ENCODE results near the gene TRAPPC2L. TPM values are rescaled to one million over a fixed set of nuclear protein-coding genes. Genes with fewer than 3 reads are reported as not detected.

Gene TRAPPC2L
- total and polyA plus RNA-seq, 2 experiments from 2014 or later: 58.7 to 215 TPM

DNA sequence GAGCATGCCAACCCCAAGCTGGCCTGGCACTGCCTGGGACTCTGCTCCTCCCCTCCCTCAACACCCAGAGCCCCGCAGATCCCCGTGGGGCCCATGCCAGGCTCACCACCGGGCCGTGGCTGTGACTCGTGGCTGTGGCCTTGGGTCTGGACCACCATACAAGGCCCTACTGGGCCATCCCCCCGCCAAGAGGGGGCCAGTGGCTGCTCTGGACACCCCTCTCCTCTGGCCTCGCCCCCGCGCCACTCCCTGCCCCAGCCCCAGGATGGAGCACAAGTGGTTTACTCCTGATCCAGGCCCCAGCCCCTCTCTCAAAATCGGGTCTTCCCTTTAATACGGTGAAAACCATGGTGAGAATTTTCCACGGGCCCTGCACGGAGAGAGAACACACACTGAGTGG is 6.5 kb downstream of the TRAPPC2L start:
- H4K20me1 ChIP-seq (ENCODE audit: insufficient read depth, poor library complexity, severe bottlenecking): no peaks in the 10 kb centered on the region
- H3K4me2 ChIP-seq: no peak overlapping the region
- peaks cover 7% of the 10 kb centered on the region for H3K79me2 ChIP-seq
- H3K9me3 ChIP-seq (ENCODE audit: low read depth): no peaks in the 10 kb centered on the region
- no peak overlapping the region for H3K4me3 ChIP-seq
- no peak overlapping the region for H2AFZ ChIP-seq
- peaks cover 1% of the 10 kb centered on the region for H3K4me1 ChIP-seq (ENCODE audit: insufficient read depth)
- no peaks in the 10 kb centered on the region for H3K36me3 ChIP-seq (replicated peaks; ENCODE audit: insufficient read depth, low read depth)
- WGBS (ENCODE audit: low lambda C conversion rate, missing lambda C conversion rate): 96% methylated on average over 10 of the region's 13 CpGs
- DNase-seq (ENCODE audit: low spot score): no peak
- no peak overlapping the region for H3K27ac ChIP-seq
- no peaks in the 10 kb centered on the region for H3K27me3 ChIP-seq
- no peaks in the 10 kb centered on the region for H3K9me2 ChIP-seq (replicated peaks; ENCODE audit: insufficient read depth)
- TF ChIP-seq EZH2 (IDR thresholded peaks at IDR 0.05; ENCODE audit: borderline replicate concordance) (no peak), EZH2phosphoT487 (IDR thresholded peaks at IDR 0.05; ENCODE audit: low read depth, severe bottlenecking, unreplicated experiment) (no peak)
- TF ChIP-seq, protein P1, sequence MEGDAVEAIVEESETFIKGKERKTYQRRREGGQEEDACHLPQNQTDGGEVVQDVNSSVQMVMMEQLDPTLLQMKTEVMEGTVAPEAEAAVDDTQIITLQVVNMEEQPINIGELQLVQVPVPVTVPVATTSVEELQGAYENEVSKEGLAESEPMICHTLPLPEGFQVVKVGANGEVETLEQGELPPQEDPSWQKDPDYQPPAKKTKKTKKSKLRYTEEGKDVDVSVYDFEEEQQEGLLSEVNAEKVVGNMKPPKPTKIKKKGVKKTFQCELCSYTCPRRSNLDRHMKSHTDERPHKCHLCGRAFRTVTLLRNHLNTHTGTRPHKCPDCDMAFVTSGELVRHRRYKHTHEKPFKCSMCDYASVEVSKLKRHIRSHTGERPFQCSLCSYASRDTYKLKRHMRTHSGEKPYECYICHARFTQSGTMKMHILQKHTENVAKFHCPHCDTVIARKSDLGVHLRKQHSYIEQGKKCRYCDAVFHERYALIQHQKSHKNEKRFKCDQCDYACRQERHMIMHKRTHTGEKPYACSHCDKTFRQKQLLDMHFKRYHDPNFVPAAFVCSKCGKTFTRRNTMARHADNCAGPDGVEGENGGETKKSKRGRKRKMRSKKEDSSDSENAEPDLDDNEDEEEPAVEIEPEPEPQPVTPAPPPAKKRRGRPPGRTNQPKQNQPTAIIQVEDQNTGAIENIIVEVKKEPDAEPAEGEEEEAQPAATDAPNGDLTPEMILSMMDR (IDR thresholded peaks at IDR 0.05; ENCODE audit: poor library complexity): no peak

DNA sequence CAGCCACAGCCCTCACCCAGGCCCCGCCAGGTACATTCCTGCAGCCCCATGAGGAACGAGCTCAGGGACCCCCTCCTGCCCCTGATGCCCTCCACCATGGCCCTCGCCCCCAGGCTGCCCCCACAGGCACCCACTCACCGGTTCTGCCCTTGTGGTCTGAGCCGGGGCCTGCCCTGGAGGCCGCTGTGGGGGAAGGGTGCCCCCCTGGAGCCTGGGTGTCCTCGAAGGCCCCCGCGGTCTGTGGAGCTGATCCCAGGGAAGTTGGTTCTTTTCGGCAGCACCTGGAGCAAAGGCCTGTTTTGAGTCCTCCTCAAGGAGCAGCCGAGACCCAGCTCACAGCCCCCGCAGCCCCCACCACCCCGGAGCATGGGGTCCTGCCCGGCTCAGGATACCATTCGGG is 7.2 kb downstream of the TRAPPC2L start:
- Histone ChIP-seq H3K36me3 (replicated peaks; ENCODE audit: insufficient read depth, low read depth) (no peaks in the 10 kb centered on the region), H3K4me3 (no peak overlapping the region), H3K27me3 (no peaks in the 10 kb centered on the region), H3K79me2 (peaks cover under 1% of the 10 kb centered on the region), H4K20me1 (ENCODE audit: insufficient read depth, poor library complexity, severe bottlenecking) (no peaks in the 10 kb centered on the region), H3K9me2 (replicated peaks; ENCODE audit: insufficient read depth) (no peaks in the 10 kb centered on the region), H3K4me2 (no peak overlapping the region), H3K9me3 (ENCODE audit: low read depth) (no peaks in the 10 kb centered on the region), H2AFZ (no peak overlapping the region), H3K27ac (no peak overlapping the region), H3K4me1 (ENCODE audit: insufficient read depth) (no peaks in the 10 kb centered on the region)
- WGBS (ENCODE audit: low lambda C conversion rate, missing lambda C conversion rate): 91% methylated on average over 13 of the region's 15 CpGs
- TF ChIP-seq EZH2 (IDR thresholded peaks at IDR 0.05; ENCODE audit: borderline replicate concordance) (no peak), EZH2phosphoT487 (IDR thresholded peaks at IDR 0.05; ENCODE audit: low read depth, severe bottlenecking, unreplicated experiment) (no peak)
- no peak for DNase-seq (ENCODE audit: low spot score)

DNA sequence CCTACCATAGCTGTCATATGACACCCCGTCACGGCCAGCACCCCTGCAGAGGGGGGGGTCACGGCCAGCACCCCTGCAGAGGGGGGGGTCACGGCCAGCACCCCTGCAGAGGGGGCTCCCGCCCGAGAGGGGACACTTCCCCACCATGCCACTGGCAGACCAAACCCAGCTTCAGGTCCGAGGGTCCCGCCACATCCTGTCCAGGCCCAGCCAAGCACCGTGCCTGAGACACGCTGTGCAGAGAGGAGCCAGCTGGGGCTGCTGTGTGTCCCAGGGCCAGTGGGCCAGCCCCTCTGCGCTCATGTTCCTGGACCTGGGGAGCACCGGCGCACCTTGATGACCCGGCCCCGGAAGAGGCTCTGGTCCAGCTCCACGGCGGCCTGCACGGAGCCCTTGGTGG is 7.6 kb downstream of the TRAPPC2L start:
- H3K27ac ChIP-seq: no peak overlapping the region
- H3K4me3 ChIP-seq: no peak overlapping the region
- WGBS (ENCODE audit: low lambda C conversion rate, missing lambda C conversion rate): 94% methylated on average over 17 of the region's 18 CpGs
- DNase-seq (ENCODE audit: low spot score): no peak
- no peaks in the 10 kb centered on the region for H3K4me1 ChIP-seq (ENCODE audit: insufficient read depth)
- no peaks in the 10 kb centered on the region for H3K9me3 ChIP-seq (ENCODE audit: low read depth)
- no peak overlapping the region for H3K4me2 ChIP-seq
- no peaks in the 10 kb centered on the region for H3K36me3 ChIP-seq (replicated peaks; ENCODE audit: insufficient read depth, low read depth)
- no peak overlapping the region for H2AFZ ChIP-seq
- no peaks in the 10 kb centered on the region for H4K20me1 ChIP-seq (ENCODE audit: insufficient read depth, poor library complexity, severe bottlenecking)
- H3K79me2 ChIP-seq: no peaks in the 10 kb centered on the region
- TF ChIP-seq EZH2 (IDR thresholded peaks at IDR 0.05; ENCODE audit: borderline replicate concordance): no peak
- TF ChIP-seq, protein P1 (IDR thresholded peaks at IDR 0.05; ENCODE audit: poor library complexity): no peak
- no peak for TF ChIP-seq EZH2phosphoT487 (IDR thresholded peaks at IDR 0.05; ENCODE audit: low read depth, severe bottlenecking, unreplicated experiment)
- H3K27me3 ChIP-seq: no peaks in the 10 kb centered on the region
- no peaks in the 10 kb centered on the region for H3K9me2 ChIP-seq (replicated peaks; ENCODE audit: insufficient read depth)

DNA sequence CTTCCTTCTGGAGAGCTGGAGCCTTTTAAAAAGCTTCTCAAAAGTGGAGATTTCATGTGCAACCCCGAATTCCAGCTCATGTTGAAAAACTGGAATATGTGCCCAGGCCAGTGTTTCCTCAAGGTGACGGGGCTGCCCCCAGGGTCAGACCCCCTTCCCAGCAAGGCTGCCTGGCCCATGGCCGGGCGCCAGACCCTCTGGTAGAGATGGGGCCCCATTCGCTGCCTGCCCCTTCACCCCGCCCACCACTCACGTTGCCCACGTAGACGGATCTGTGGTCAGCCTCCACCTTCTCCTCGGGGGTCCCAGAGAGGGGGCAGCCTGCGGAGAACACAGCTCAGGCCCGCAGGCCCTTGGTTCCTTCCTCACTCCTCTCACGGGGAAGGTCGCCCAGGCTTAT is 8.4 kb downstream of the TRAPPC2L start:
- Histone ChIP-seq H4K20me1 (ENCODE audit: insufficient read depth, poor library complexity, severe bottlenecking) (no peaks in the 10 kb centered on the region), H3K27me3 (no peaks in the 10 kb centered on the region), H3K9me3 (ENCODE audit: low read depth) (no peaks in the 10 kb centered on the region), H3K4me1 (ENCODE audit: insufficient read depth) (no peaks in the 10 kb centered on the region), H3K79me2 (no peaks in the 10 kb centered on the region), H3K4me2 (no peak overlapping the region), H3K27ac (no peak overlapping the region), H3K36me3 (replicated peaks; ENCODE audit: insufficient read depth, low read depth) (no peaks in the 10 kb centered on the region), H3K4me3 (no peak overlapping the region), H2AFZ (no peak overlapping the region), H3K9me2 (replicated peaks; ENCODE audit: insufficient read depth) (no peaks in the 10 kb centered on the region)
- TF ChIP-seq EZH2 (IDR thresholded peaks at IDR 0.05; ENCODE audit: borderline replicate concordance): no peak
- no peak for TF ChIP-seq EZH2phosphoT487 (IDR thresholded peaks at IDR 0.05; ENCODE audit: low read depth, severe bottlenecking, unreplicated experiment)
- TF ChIP-seq, protein P1 (IDR thresholded peaks at IDR 0.05; ENCODE audit: poor library complexity): no peak
- WGBS (ENCODE audit: low lambda C conversion rate, missing lambda C conversion rate): 87% methylated on average over 11 of the region's 14 CpGs
- DNase-seq (ENCODE audit: low spot score): no peak

Data from hepatocyte (in vitro differentiated cells).